BLaER1 (cell line): ENCODE measurements around the gene PTBP3.

Experiments
- H3K27ac ChIP-seq: shearing (Covaris generic); formaldehyde crosslinking; 2 replicates; pipeline ENCODE4 v1.8.1; 2022
- H3K27me3 ChIP-seq: shearing (Covaris generic); formaldehyde crosslinking; 2 replicates; pipeline ENCODE4 v1.8.1; 2022
- H3K36me3 ChIP-seq: shearing (Covaris generic); formaldehyde crosslinking; 2 replicates; pipeline ENCODE4 v1.8.1; 2022
- H3K4me1 ChIP-seq: shearing (Covaris generic); formaldehyde crosslinking; 2 replicates; pipeline ENCODE4 v1.8.1; 2022
- H3K4me2 ChIP-seq: shearing (Covaris generic); formaldehyde crosslinking; 2 replicates; pipeline ENCODE4 v1.8.1; 2022
- H3K4me3 ChIP-seq: shearing (Covaris generic); formaldehyde crosslinking; 2 replicates; pipeline ENCODE4 v1.8.1; 2022
- H3K9ac ChIP-seq: shearing (Covaris generic); formaldehyde crosslinking; 2 replicates; pipeline ENCODE4 v1.8.1; 2022
- H3K9me3 ChIP-seq: shearing (Covaris generic); formaldehyde crosslinking; 2 replicates; pipeline ENCODE4 v1.8.1; 2022
- H4K20me1 ChIP-seq: shearing (Covaris generic); formaldehyde crosslinking; 2 replicates; pipeline ENCODE4 v1.8.1; 2022
- Cebpa-rat ChIP-seq: shearing (Covaris generic); IDR thresholded peaks from 2 replicates; pipeline ENCODE4 v1.8.1; 2022

Gene PTBP3

GRCh38 chr9:112258106-112258505, 75.3 kb downstream of the PTBP3 start:
- no peaks in the 10 kb centered on the region for H3K9me3 ChIP-seq
- H3K4me2 ChIP-seq, result no peak overlapping the region
- no peaks in the 10 kb centered on the region for H3K4me1 ChIP-seq
- no peak overlapping the region for H3K27ac ChIP-seq
- H3K9ac ChIP-seq, result no peak overlapping the region
- TF ChIP-seq Cebpa-rat, result no peak
- no peak overlapping the region for H3K4me3 ChIP-seq
- peaks cover 4% of the 10 kb centered on the region; the same call in 1 of the 2 replicates for H4K20me1 ChIP-seq
- H3K36me3 ChIP-seq, result peaks cover 56% of the 10 kb centered on the region
- no peaks in the 10 kb centered on the region for H3K27me3 ChIP-seq

- Histone ChIP-seq H3K4me3 (no peak overlapping the region), H4K20me1 (no peaks in the 10 kb centered on the region), H3K9me3 (peaks cover 2% of the 10 kb centered on the region; the same call in 1 of the 2 replicates), H3K4me2 (no peak overlapping the region), H3K9ac (no peak overlapping the region), H3K36me3 (peaks cover 29% of the 10 kb centered on the region), H3K27me3 (no peaks in the 10 kb centered on the region), H3K27ac (no peak overlapping the region), H3K4me1 (no peaks in the 10 kb centered on the region)
- no peak for TF ChIP-seq Cebpa-rat
Measured at GRCh38 chr9:112252194-112252593, 81.2 kb downstream of the PTBP3 start.

- Histone ChIP-seq H3K9ac (no peak overlapping the region), H3K27me3 (no peaks in the 10 kb centered on the region), H4K20me1 (no peaks in the 10 kb centered on the region), H3K4me3 (no peak overlapping the region), H3K4me1 (no peaks in the 10 kb centered on the region), H3K36me3 (peaks cover 57% of the 10 kb centered on the region), H3K9me3 (peaks cover 10% of the 10 kb centered on the region; the same call in 1 of the 2 replicates), H3K27ac (no peak overlapping the region), H3K4me2 (no peak overlapping the region)
- TF ChIP-seq Cebpa-rat, result no peak
Measured at GRCh38 chr9:112249277-112249676, 84.1 kb downstream of the PTBP3 start.

- no peak for TF ChIP-seq Cebpa-rat
- peaks cover 10% of the 10 kb centered on the region; the same call in 1 of the 2 replicates for H3K9me3 ChIP-seq
- H3K4me2 ChIP-seq, result no peak overlapping the region
- no peak overlapping the region for H3K4me3 ChIP-seq
- H3K4me1 ChIP-seq, result no peaks in the 10 kb centered on the region
- peaks cover 57% of the 10 kb centered on the region for H3K36me3 ChIP-seq
- H3K27me3 ChIP-seq, result no peaks in the 10 kb centered on the region
- no peak overlapping the region for H3K9ac ChIP-seq
- no peaks in the 10 kb centered on the region for H4K20me1 ChIP-seq
- no peak overlapping the region for H3K27ac ChIP-seq
Measured at GRCh38 chr9:112248722-112249121, 84.7 kb downstream of the PTBP3 start.

GRCh38 chr9:112247090-112247489, 86.3 kb downstream of the PTBP3 start:
- TF ChIP-seq Cebpa-rat, result no peak

GRCh38 chr9:112245126-112245525, 88.3 kb downstream of the PTBP3 start:
- Histone ChIP-seq H3K27me3 (no peaks in the 10 kb centered on the region), H3K4me3 (no peak overlapping the region), H3K4me1 (no peaks in the 10 kb centered on the region), H3K9me3 (peaks cover 10% of the 10 kb centered on the region; the same call in 1 of the 2 replicates), H3K4me2 (no peak overlapping the region), H3K27ac (no peak overlapping the region), H3K9ac (no peak overlapping the region), H4K20me1 (no peaks in the 10 kb centered on the region), H3K36me3 (peaks cover 52% of the 10 kb centered on the region)
- TF ChIP-seq Cebpa-rat, result no peak

More at GRCh38 chr9:112247090-112247489, 86.3 kb downstream of the PTBP3 start:
- no peak overlapping the region for H3K4me3 ChIP-seq
- H3K9ac ChIP-seq, result no peak overlapping the region
- no peak overlapping the region for H3K27ac ChIP-seq
- H3K36me3 ChIP-seq, result peaks cover 56% of the 10 kb centered on the region
- H3K4me1 ChIP-seq, result no peaks in the 10 kb centered on the region
- H3K9me3 ChIP-seq, result peaks cover 10% of the 10 kb centered on the region; the same call in 1 of the 2 replicates
- no peaks in the 10 kb centered on the region for H3K27me3 ChIP-seq
- H3K4me2 ChIP-seq, result no peak overlapping the region
- no peaks in the 10 kb centered on the region for H4K20me1 ChIP-seq

- peaks cover 9% of the 10 kb centered on the region; the same call in 1 of the 2 replicates for H3K9me3 ChIP-seq
Measured at GRCh38 chr9:112242147-112242804, 91.1 kb downstream of the PTBP3 start.

GRCh38 chr9:112241491-112241890, 91.9 kb downstream of the PTBP3 start:
- no peak for TF ChIP-seq Cebpa-rat
- Histone ChIP-seq H3K4me1 (no peaks in the 10 kb centered on the region), H4K20me1 (no peaks in the 10 kb centered on the region), H3K9me3 (peaks cover 4% of the 10 kb centered on the region; the same call in 1 of the 2 replicates), H3K4me2 (no peak overlapping the region), H3K36me3 (peaks cover 46% of the 10 kb centered on the region), H3K27me3 (no peaks in the 10 kb centered on the region), H3K9ac (no peak overlapping the region), H3K4me3 (no peak overlapping the region), H3K27ac (no peak overlapping the region)

More at GRCh38 chr9:112242147-112242804, 91.1 kb downstream of the PTBP3 start:
- H3K36me3 ChIP-seq, result peaks cover 49% of the 10 kb centered on the region
- H3K27ac ChIP-seq, result no peak overlapping the region
- H3K27me3 ChIP-seq, result no peaks in the 10 kb centered on the region
- no peaks in the 10 kb centered on the region for H4K20me1 ChIP-seq
- H3K9ac ChIP-seq, result no peak overlapping the region
- TF ChIP-seq Cebpa-rat, result no peak
- no peaks in the 10 kb centered on the region for H3K4me1 ChIP-seq
- H3K4me3 ChIP-seq, result no peak overlapping the region
- H3K4me2 ChIP-seq, result no peak overlapping the region

GRCh38 chr9:112239708-112240107, 93.7 kb downstream of the PTBP3 start:
- TF ChIP-seq Cebpa-rat, result no peak
- no peak overlapping the region for H3K27ac ChIP-seq

GRCh38 chr9:112239284-112239683, 94.1 kb downstream of the PTBP3 start:
- Histone ChIP-seq H3K4me1 (no peaks in the 10 kb centered on the region), H3K9me3 (no peaks in the 10 kb centered on the region), H3K27me3 (no peaks in the 10 kb centered on the region), H3K4me2 (no peak overlapping the region), H3K27ac (no peak overlapping the region), H3K4me3 (no peak overlapping the region), H3K9ac (no peak overlapping the region), H4K20me1 (no peaks in the 10 kb centered on the region), H3K36me3 (peaks cover 33% of the 10 kb centered on the region)
- TF ChIP-seq Cebpa-rat, result no peak

More at GRCh38 chr9:112239708-112240107, 93.7 kb downstream of the PTBP3 start:
- H3K27me3 ChIP-seq, result no peaks in the 10 kb centered on the region
- H4K20me1 ChIP-seq, result no peaks in the 10 kb centered on the region
- no peak overlapping the region for H3K9ac ChIP-seq
- H3K36me3 ChIP-seq, result peaks cover 35% of the 10 kb centered on the region
- H3K4me1 ChIP-seq, result no peaks in the 10 kb centered on the region
- no peak overlapping the region for H3K4me2 ChIP-seq
- H3K9me3 ChIP-seq, result no peaks in the 10 kb centered on the region
- H3K4me3 ChIP-seq, result no peak overlapping the region
